NCI-H82 (cell line): ENCODE results near the gene PWP1.

Experiments
- DNase-seq: peaks from one replicate; lab custom pipeline; 2025; lab: John Stamatoyannopoulos, UW

Gene PWP1

DNA sequence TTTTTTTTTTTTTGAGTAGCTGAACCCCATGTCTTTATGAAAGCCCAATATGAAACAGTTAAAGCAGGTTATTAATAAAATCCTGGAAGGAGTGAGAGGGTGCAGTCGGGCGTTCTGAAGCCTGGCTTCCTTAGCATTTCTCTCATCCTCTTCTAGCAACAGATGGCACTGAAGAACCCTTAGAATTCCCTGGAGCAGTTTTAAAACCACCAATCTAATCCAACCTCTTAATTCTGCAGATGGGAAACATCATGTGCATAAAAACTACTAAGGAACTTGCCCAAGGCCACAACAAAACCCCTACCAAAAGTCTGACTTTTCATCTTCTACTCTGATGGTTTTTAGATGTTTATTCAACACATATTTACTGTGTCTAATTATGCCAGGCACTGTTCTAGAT, 50.2 kb downstream of the PWP1 start:
- DNase-seq, result peak; percentile 22

DNA sequence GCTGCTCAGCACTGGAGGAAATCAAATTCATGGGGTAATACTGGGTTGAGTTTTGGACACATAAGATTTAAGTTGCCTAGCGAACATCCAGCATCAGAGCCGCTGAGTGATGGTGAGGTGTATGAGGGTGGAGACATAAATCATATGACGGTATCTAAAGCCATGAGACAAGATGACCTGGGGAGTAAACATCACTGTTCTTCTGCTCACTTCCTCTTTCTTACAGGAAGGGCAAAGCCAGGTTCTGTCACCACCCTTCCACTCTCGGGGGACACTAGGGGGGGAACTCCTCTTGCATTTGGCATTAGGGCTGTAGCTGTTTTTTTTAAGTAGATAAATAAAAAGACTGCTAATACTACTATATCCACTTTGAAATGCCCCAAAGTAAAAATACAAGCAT, 51.3 kb downstream of the PWP1 start:
- DNase-seq, result no peak

DNA sequence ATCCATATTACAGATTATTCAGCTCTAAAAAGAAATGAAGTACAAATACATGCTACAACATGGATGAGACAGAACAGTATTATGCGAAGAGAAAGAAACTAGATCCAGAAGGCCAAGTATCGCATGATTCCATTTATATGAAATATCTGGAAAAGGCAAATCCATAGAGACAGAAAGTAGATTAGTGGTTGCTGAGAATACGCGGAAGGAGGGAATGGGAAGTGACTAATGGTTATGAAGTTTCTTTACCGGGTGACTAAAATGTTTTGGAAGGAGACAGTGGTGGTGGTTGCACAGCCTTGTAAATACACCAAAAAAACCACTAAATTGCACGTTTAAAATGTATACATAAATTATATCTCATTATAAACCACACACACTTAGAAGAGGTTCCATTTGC, 62.9 kb downstream of the PWP1 start:
- no peak for DNase-seq

DNA sequence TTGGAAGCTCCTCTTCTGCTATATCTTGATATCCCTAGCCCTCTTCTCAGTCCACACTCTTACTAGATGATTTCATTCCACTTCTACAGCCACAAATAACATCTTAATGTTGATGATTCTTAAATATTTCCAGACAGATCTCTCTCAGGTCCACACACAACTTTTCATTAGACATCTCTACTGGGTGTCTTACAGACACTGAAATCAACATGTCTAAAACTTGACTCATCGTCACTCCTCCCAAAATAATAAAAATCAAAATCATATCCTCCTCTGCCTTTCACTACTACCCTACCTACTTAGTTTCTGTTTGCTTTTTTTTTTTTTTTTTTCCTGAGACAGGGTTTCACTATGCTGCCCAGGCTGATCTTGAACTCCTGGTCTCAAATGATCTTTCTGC, 63.5 kb downstream of the PWP1 start:
- no peak for DNase-seq

DNA sequence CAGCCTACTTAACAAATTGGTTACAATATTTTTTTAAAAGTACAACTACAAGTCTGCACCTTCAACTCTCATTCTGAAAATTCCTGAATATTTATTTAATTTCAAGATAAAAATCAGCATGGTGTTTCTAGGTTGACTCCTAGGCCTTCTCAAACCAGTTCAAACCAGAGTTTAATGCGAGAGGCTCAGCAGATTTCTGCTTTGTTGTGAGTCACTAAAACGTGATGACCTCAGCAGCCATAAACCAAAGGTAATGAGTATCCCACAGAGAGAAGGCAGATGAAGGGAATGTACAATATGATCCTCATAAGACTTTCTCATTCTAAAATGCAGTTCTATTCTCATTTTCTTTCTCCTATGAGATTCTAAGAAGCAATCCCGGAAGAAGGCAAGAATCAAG, 73.8 kb downstream of the PWP1 start:
- peak; percentile 47 for DNase-seq

DNA sequence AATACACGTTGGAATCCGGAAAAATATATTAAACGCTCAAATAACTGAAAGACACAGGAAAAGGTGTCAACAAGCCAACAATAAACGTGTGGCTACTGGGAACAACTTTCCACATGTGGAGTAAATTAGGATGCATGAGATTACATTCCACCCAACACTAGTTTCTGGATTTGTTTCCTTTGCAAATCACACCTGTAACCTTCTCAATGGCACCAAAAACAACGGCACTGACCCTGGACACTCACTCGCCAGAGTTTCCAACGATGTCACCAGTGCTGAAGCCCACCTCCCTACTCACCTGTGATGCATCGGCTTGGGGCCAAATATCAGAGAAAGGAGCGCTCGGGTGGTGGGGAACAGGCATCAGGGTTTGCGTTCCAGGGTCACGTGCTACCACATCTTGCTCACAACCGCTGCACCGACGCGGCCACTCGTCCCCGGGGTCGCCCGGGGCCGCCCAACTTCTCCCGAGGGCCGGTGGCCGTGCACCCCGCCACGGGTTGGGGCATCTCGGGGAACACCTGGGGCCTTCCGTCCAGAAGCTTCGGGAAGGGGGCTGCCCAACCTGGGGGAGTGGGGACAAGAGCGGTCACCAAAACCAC, 74.7 kb downstream of the PWP1 start:
- DNase-seq, result peak; percentile 52

DNA sequence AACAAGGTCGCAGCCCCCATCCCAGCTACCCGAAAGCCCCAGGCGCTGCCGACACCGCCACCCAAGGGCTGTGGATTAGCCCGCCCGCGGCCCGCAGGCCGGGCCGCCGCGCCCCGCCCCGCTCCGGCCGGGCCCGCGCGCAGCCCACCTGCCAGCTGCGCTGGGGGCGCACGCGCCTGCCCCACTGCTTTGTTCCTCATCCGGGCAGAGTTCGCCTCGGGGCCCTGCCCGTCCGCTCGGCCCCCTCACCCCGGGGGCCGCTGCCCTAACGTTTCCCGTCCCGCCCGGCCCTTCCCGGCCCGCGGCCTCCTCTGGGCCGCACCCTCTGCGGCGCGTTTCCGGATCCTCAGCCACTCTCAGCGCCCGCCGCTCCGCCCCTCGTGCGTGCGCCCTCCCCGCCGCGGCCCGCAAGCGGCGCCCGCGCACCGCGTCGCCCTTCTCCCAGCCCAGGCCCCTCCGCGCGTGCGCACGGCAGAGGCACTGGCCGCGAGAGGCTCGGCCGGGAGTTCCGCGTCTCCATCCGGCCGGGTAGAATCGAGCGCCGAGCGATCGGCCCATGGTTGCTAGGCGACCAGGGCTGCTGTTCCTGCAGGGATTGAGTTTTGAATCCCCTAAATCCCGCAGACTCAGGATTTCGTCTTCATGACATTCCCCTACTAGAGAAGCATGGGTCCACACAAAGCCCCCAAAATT, 75.4 kb downstream of the PWP1 start, which contains the start of gene PRDM4:
PRDM4 (minus strand) TSS at position 329 of the 693 bp plus-strand sequence. CDS start 622 bp downstream, outside the sequence.
- peak; percentile 98 for DNase-seq

DNA sequence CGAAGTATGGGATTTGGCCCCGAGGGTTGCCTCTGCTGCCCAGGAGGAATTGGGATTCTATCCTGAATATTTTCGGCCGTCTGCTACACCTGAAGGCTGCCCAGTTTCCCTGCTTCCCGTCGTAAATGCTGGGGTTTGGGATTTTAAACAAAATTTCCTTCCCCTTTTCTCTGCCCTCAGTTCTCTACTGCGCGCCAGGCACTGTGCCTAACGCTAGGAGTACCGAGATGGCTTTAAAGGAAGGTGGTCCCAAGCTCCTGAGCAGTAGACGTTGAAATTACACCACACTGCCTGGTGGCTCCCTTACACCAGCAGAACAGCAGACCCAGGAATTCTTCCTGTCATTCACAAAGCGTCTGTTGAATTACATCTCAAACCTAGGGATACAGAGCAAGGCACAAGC, 75.9 kb downstream of the PWP1 start:
- peak; percentile 56 for DNase-seq
